PFSK-1 (cell line): Measurements from ENCODE around the gene HAUS3.

Experiments used
- FOXP2 ChIP-seq: optimal IDR thresholded peaks from 2 replicates; pipeline ENCODE3; 2011; ENCODE audit warnings: borderline replicate concordance, control low read depth, inconsistent platforms; ENCODE audit not compliant: insufficient read depth; ENCODE audit errors: extremely low read length, extremely low read depth
- POLR2AphosphoS5 ChIP-seq: IDR thresholded peaks from 2 replicates; pipeline ENCODE4 v1.6.1; 2012; ENCODE audit warnings: low read depth, mild to moderate bottlenecking, control low read depth, low read length, moderate library complexity
- REST ChIP-seq, 2 experiments: IDR thresholded peaks; 2 replicates each; pipeline versions ENCODE4 v1.6.1 to v1.8.0; 2011 to 2012; ENCODE audit warnings: low read depth in 2 of 2, low read length in 2 of 2, control low read depth in 1 of 2, inconsistent platforms in 1 of 2, mild to moderate bottlenecking in 1 of 2, moderate library complexity in 1 of 2; ENCODE audit not compliant: insufficient read depth in 1 of 2
- SIN3A ChIP-seq: IDR thresholded peaks from 2 replicates; pipeline ENCODE4 v1.6.1; 2012; ENCODE audit warnings: mild to moderate bottlenecking, low read length, moderate library complexity, borderline replicate concordance; ENCODE audit not compliant: insufficient read depth
- TAF1 ChIP-seq: IDR thresholded peaks from 2 replicates; pipeline ENCODE4 v1.6.1; 2012; ENCODE audit warnings: low read length, control low read depth, borderline replicate concordance; ENCODE audit not compliant: insufficient read depth

The HAUS3 gene

GRCh38 chr4:2180410-2180809, 61.5 kb downstream of the HAUS3 start:
- TF ChIP-seq SIN3A (no peak), POLR2AphosphoS5 (no peak)

GRCh38 chr4:2179717-2180116, 62.2 kb downstream of the HAUS3 start:
- TF ChIP-seq FOXP2 (no peak), REST (IDR thresholded peaks at IDR 0.05; ENCODE audit: insufficient read depth in 1 of 2, low read depth in 2 of 2, low read length in 2 of 2) (no peak), SIN3A (no peak), TAF1 (no peak), POLR2AphosphoS5 (no peak)

- TF ChIP-seq SIN3A, result no peak
- TF ChIP-seq POLR2AphosphoS5, result no peak
- no peak for TF ChIP-seq REST (IDR thresholded peaks at IDR 0.05; ENCODE audit: insufficient read depth in 1 of 2, low read depth in 2 of 2, low read length in 2 of 2)
- no peak for TF ChIP-seq FOXP2
- TF ChIP-seq TAF1, result no peak
Observed at GRCh38 chr4:2178986-2179385, 62.9 kb downstream of the HAUS3 start.
